GM12891 (cell line): ENCODE results near the gene STIL.

Source experiments
- PAX5 ChIP-seq: IDR thresholded peaks from 2 replicates; pipeline ENCODE4 v1.6.1; 2011; ENCODE audit warnings: low read length, moderate library complexity, mild to moderate bottlenecking; ENCODE audit not compliant: insufficient read depth, severe bottlenecking
- POLR2A ChIP-seq: IDR thresholded peaks from 2 replicates; pipeline ENCODE4 v1.6.1; 2011; ENCODE audit warnings: low read depth, low read length, control low read depth
- POLR2AphosphoS5 ChIP-seq: IDR thresholded peaks from 2 replicates; pipeline ENCODE4 v1.6.1; 2011; ENCODE audit warnings: low read depth, low read length, control low read depth
- POU2F2 ChIP-seq: IDR thresholded peaks from 2 replicates; pipeline ENCODE4 v1.6.1; 2011; ENCODE audit warnings: low read depth, mild to moderate bottlenecking, control low read depth, low read length, moderate library complexity

GRCh38 chr1:47224676-47225399, 89.1 kb downstream of the STIL start:
- TF ChIP-seq POLR2A = no peak
- no peak for TF ChIP-seq POLR2AphosphoS5
- TF ChIP-seq POU2F2 = no peak
- TF ChIP-seq PAX5 = no peak
